Keratinocyte (primary cell): ENCODE data around the gene THRB.

ENCODE experiments used
- CTCF ChIP-seq, 3 experiments: IDR thresholded peaks in 1 of 3; conservative IDR thresholded peaks in 1 of 3; optimal IDR thresholded peaks in 1 of 3; 2 replicates in 2 of 3; 3 replicates in 1 of 3; pipeline versions ENCODE3 to v1.5.1; 2011; ENCODE audit warnings: low read length in 3 of 3, mild to moderate bottlenecking in 3 of 3, moderate library complexity in 2 of 3, control low read depth in 1 of 3, inconsistent platforms in 1 of 3; ENCODE audit not compliant: insufficient read depth in 2 of 3; ENCODE audit errors: extremely low read depth in 1 of 3
- EZH2 ChIP-seq: IDR thresholded peaks from one replicate; pipeline ENCODE4 v1.6.1; 2012; ENCODE audit warnings: inconsistent platforms, mild to moderate bottlenecking, low read length, moderate library complexity

- TF ChIP-seq CTCF (optimal IDR thresholded peaks at IDR 0.05 in 1 of 3, IDR thresholded peaks at IDR 0.05 in 1 of 3, conservative IDR thresholded peaks at IDR 0.05 in 1 of 3; ENCODE audit: extremely low read depth in 1 of 3, insufficient read depth in 2 of 3, low read length in 3 of 3) (no peak), EZH2 (no peak)
These were observed 53.7 kb downstream of the THRB start for GRCh38 chr3:24440760-24441464.
